ENCODE measurements around the gene RBM24.
"Not testable (repeated sequence)": the region's sequence is repeated elsewhere in the genome, so short reads cannot be mapped to it uniquely, and the experiment has no call there.

Gene RBM24

GRCh38 chr6:17305219-17306001, 24.2 kb downstream of the RBM24 start:
- Histone ChIP-seq H2AFZ (ENCODE audit: low read length) (no peak overlapping the region), H3F3A (ENCODE audit: insufficient read depth, low read length) (no peaks in the 10 kb centered on the region), H3K36me3 (replicated peaks; ENCODE audit: insufficient read depth, low read length) (no peaks in the 10 kb centered on the region), H4K20me1 (ENCODE audit: insufficient read depth, low read length) (no peaks in the 10 kb centered on the region), H3K27ac (ENCODE audit: low read length) (no peak overlapping the region), H3K9me3 (replicated peaks; ENCODE audit: insufficient read depth, low read length) (no peaks in the 10 kb centered on the region), H3K9ac (ENCODE audit: low read length) (no peak overlapping the region), H3K4me3 (ENCODE audit: low read length) (no peak overlapping the region), H3K27me3 (replicated peaks; ENCODE audit: insufficient read depth, low read length) (no peaks in the 10 kb centered on the region), H3K4me1 (ENCODE audit: low read length) (no peaks in the 10 kb centered on the region), H3K79me2 (ENCODE audit: low read length) (no peaks in the 10 kb centered on the region), H3K4me2 (ENCODE audit: low read depth, low read length) (no peak overlapping the region), H3K9me2 (replicated peaks; ENCODE audit: insufficient read depth, low read length) (no peaks in the 10 kb centered on the region)
- DNase-seq, result no peak
- TF ChIP-seq EZH2 (optimal IDR thresholded peaks at IDR 0.05; ENCODE audit: low read depth, low read length) (no peak), EZH2phosphoT487 (IDR thresholded peaks at IDR 0.05; ENCODE audit: low read length) (no peak)
- TF ChIP-seq, protein P1, sequence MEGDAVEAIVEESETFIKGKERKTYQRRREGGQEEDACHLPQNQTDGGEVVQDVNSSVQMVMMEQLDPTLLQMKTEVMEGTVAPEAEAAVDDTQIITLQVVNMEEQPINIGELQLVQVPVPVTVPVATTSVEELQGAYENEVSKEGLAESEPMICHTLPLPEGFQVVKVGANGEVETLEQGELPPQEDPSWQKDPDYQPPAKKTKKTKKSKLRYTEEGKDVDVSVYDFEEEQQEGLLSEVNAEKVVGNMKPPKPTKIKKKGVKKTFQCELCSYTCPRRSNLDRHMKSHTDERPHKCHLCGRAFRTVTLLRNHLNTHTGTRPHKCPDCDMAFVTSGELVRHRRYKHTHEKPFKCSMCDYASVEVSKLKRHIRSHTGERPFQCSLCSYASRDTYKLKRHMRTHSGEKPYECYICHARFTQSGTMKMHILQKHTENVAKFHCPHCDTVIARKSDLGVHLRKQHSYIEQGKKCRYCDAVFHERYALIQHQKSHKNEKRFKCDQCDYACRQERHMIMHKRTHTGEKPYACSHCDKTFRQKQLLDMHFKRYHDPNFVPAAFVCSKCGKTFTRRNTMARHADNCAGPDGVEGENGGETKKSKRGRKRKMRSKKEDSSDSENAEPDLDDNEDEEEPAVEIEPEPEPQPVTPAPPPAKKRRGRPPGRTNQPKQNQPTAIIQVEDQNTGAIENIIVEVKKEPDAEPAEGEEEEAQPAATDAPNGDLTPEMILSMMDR (IDR thresholded peaks at IDR 0.05; ENCODE audit: low read length), result no peak

DNA sequence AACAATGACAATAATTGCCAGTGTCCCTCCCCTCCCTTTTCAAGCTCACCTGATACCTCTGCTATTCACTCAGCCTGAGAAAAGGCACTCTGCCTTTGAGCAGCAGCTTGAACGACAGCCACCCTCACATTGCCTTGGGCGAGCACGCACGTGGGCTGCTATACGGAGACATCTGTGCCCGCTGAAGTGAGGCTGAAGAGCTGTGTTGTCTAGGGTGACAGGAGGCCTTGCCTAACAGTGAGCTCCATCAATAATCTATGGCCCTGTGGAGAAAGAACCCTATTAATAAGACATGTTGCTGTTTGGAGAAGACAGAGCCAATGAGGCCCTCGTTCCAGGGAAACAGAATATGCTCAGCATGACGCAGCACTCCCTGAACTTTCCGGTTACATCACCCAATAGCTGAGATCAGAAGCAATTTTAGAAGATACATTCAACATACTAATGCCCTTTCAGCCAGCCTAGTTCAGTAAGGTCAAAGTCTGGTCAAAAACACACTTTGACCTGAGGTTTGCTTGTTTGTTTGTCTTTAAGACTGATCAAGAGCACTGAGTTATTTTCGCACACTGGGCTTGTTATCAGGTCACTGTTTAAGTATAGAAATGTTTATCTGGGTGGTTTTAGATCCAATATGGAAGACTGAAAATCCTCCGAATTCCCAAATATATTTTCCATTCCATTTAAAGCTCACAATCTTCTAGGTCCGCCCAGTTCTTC, 30.6 kb downstream of the RBM24 start:
- H2AFZ ChIP-seq (ENCODE audit: low read length), result no peak overlapping the region
- H3K27ac ChIP-seq (ENCODE audit: low read length), result no peak overlapping the region
- H3K36me3 ChIP-seq (replicated peaks; ENCODE audit: insufficient read depth, low read length), result no peaks in the 10 kb centered on the region
- TF ChIP-seq EZH2phosphoT487 (IDR thresholded peaks at IDR 0.05; ENCODE audit: low read length), result no peak
- TF ChIP-seq EZH2 (optimal IDR thresholded peaks at IDR 0.05; ENCODE audit: low read depth, low read length), result no peak
- TF ChIP-seq, protein P1 (IDR thresholded peaks at IDR 0.05; ENCODE audit: low read length), result no peak
- H3F3A ChIP-seq (ENCODE audit: insufficient read depth, low read length), result no peaks in the 10 kb centered on the region
- H3K9ac ChIP-seq (ENCODE audit: low read length), result no peak overlapping the region
- no peak overlapping the region for H3K4me3 ChIP-seq (ENCODE audit: low read length)
- H3K4me2 ChIP-seq (ENCODE audit: low read depth, low read length), result no peak overlapping the region
- no peaks in the 10 kb centered on the region for H3K79me2 ChIP-seq (ENCODE audit: low read length)
- H3K4me1 ChIP-seq (ENCODE audit: low read length), result no peaks in the 10 kb centered on the region
- no peak for DNase-seq
- no peaks in the 10 kb centered on the region for H4K20me1 ChIP-seq (ENCODE audit: insufficient read depth, low read length)
- H3K9me3 ChIP-seq (replicated peaks; ENCODE audit: insufficient read depth, low read length), result no peaks in the 10 kb centered on the region
- H3K27me3 ChIP-seq (replicated peaks; ENCODE audit: insufficient read depth, low read length), result no peaks in the 10 kb centered on the region
- no peaks in the 10 kb centered on the region for H3K9me2 ChIP-seq (replicated peaks; ENCODE audit: insufficient read depth, low read length)

- not testable (repeated sequence) for H3K9me3 ChIP-seq (replicated peaks; ENCODE audit: insufficient read depth, low read length); H3K9ac ChIP-seq (ENCODE audit: low read length); H3F3A ChIP-seq (ENCODE audit: insufficient read depth, low read length); H3K4me1 ChIP-seq (ENCODE audit: low read length); H3K79me2 ChIP-seq (ENCODE audit: low read length); H3K27ac ChIP-seq (ENCODE audit: low read length); H4K20me1 ChIP-seq (ENCODE audit: insufficient read depth, low read length); H3K9me2 ChIP-seq (replicated peaks; ENCODE audit: insufficient read depth, low read length); H3K27me3 ChIP-seq (replicated peaks; ENCODE audit: insufficient read depth, low read length); DNase-seq; H3K4me2 ChIP-seq (ENCODE audit: low read depth, low read length); H3K36me3 ChIP-seq (replicated peaks; ENCODE audit: insufficient read depth, low read length); H2AFZ ChIP-seq (ENCODE audit: low read length); H3K4me3 ChIP-seq (ENCODE audit: low read length)
Observed at GRCh38 chr6:17313238-17313637, 32.1 kb downstream of the RBM24 start.

DNA sequence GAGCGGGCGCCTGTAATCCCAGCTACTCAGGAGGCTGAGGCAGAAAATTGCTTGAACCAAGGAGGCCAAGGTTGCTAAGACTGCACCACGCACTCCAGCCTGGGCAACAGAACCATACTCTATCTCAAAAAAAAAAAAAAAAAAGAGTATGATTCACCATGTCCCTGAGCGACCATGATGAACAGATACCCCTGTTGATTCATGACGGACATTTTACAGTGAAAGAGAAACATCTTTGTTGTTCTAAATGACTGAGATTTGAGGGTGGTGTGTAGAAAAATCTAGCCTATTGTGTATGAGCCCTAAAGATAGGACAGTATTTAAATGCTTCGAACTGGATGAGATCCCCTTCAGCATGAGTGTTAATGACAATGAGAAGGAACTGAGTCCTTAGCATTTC, 32.8 kb downstream of the RBM24 start:
- no peaks in the 10 kb centered on the region for H3F3A ChIP-seq (ENCODE audit: insufficient read depth, low read length)
- no peaks in the 10 kb centered on the region for H3K79me2 ChIP-seq (ENCODE audit: low read length)
- no peak for DNase-seq
- H3K4me3 ChIP-seq (ENCODE audit: low read length), result no peak overlapping the region
- H3K9me3 ChIP-seq (replicated peaks; ENCODE audit: insufficient read depth, low read length), result no peaks in the 10 kb centered on the region
- TF ChIP-seq, protein P1 (IDR thresholded peaks at IDR 0.05; ENCODE audit: low read length), result no peak
- TF ChIP-seq EZH2phosphoT487 (IDR thresholded peaks at IDR 0.05; ENCODE audit: low read length) (no peak), EZH2 (optimal IDR thresholded peaks at IDR 0.05; ENCODE audit: low read depth, low read length) (no peak)
- H2AFZ ChIP-seq (ENCODE audit: low read length), result no peak overlapping the region
- H4K20me1 ChIP-seq (ENCODE audit: insufficient read depth, low read length), result no peaks in the 10 kb centered on the region
- H3K9ac ChIP-seq (ENCODE audit: low read length), result no peak overlapping the region
- no peak overlapping the region for H3K4me2 ChIP-seq (ENCODE audit: low read depth, low read length)
- H3K27ac ChIP-seq (ENCODE audit: low read length), result no peak overlapping the region
- H3K9me2 ChIP-seq (replicated peaks; ENCODE audit: insufficient read depth, low read length), result no peaks in the 10 kb centered on the region
- H3K27me3 ChIP-seq (replicated peaks; ENCODE audit: insufficient read depth, low read length), result no peaks in the 10 kb centered on the region
- H3K4me1 ChIP-seq (ENCODE audit: low read length), result no peaks in the 10 kb centered on the region
- H3K36me3 ChIP-seq (replicated peaks; ENCODE audit: insufficient read depth, low read length), result no peaks in the 10 kb centered on the region

Measured in MM.1S (cell line).